ENCODE results near the gene MT1H.

GRCh38 chr16:56643833-56644232 lies 25.8 kb upstream of the MT1H start:
- TF ChIP-seq CTCF (IDR thresholded peaks at IDR 0.05) (no peak), POLR2AphosphoS5 (IDR thresholded peaks at IDR 0.05) (no peak), POLR2A (IDR thresholded peaks at IDR 0.05) (no peak), EP300 (IDR thresholded peaks at IDR 0.05) (no peak)
